Activated naive CD4-positive, alpha-beta T cell treated with anti-CD3 and anti-CD28 coated beads for 36 hours (primary cell): ENCODE results near the gene RPRD2. TPM values are rescaled to one million over a fixed set of nuclear protein-coding genes. Genes with fewer than 3 reads are reported as not detected.
"Not testable (repeated sequence)": the region's sequence is repeated elsewhere in the genome, so short reads cannot be mapped to it uniquely, and the experiment has no call there.

Experiments used
- CTCF ChIA-PET: fragments of 350-600 bp; sonication (Branson Sonifier 250); formaldehyde crosslinking; loops from one replicate; lab custom pipeline; 2021; ENCODE audit warnings: antibody characterized with exemption; lab: Charles Lee
- DNase-seq: peaks from one replicate; pipeline ENCODE4 v3.0.0-alpha.2; 2020
- H3K27ac Mint-ChIP-seq: one replicate; pipeline ENCODE4 v1.8.0; 2021; ENCODE audit warnings: mild to moderate bottlenecking, mixed read lengths
- H3K27me3 Mint-ChIP-seq: one replicate; pipeline ENCODE4 v1.8.0; 2021; ENCODE audit warnings: low read depth, mixed read lengths
- H3K36me3 Mint-ChIP-seq: one replicate; pipeline ENCODE4 v1.8.0; 2021; ENCODE audit warnings: low read depth, mixed read lengths
- H3K4me1 Mint-ChIP-seq: one replicate; pipeline ENCODE4 v1.8.0; 2021; ENCODE audit warnings: low read depth, mixed read lengths
- H3K4me3 Mint-ChIP-seq: one replicate; pipeline ENCODE4 v1.8.0; 2021; ENCODE audit warnings: mild to moderate bottlenecking, moderate library complexity, mixed read lengths
- H3K9me3 Mint-ChIP-seq: one replicate; pipeline ENCODE4 v1.8.0; 2021; ENCODE audit warnings: mixed read lengths
- intact Hi-C: fragments of 100-400 bp; cut with micrococcal nuclease; formaldehyde crosslinking; loops from one replicate; pipeline ENCODE4 v1.15.1; 2023
- total RNA-seq, 2 experiments: library from RNA; stranded (reverse); gene quantifications; one replicate each; pipeline ENCODE4 v1.2.3, GENCODE V29; 2021

Gene RPRD2
- 10 to 100 TPM; 20.9 to 22.9 TPM for total RNA-seq

DNA sequence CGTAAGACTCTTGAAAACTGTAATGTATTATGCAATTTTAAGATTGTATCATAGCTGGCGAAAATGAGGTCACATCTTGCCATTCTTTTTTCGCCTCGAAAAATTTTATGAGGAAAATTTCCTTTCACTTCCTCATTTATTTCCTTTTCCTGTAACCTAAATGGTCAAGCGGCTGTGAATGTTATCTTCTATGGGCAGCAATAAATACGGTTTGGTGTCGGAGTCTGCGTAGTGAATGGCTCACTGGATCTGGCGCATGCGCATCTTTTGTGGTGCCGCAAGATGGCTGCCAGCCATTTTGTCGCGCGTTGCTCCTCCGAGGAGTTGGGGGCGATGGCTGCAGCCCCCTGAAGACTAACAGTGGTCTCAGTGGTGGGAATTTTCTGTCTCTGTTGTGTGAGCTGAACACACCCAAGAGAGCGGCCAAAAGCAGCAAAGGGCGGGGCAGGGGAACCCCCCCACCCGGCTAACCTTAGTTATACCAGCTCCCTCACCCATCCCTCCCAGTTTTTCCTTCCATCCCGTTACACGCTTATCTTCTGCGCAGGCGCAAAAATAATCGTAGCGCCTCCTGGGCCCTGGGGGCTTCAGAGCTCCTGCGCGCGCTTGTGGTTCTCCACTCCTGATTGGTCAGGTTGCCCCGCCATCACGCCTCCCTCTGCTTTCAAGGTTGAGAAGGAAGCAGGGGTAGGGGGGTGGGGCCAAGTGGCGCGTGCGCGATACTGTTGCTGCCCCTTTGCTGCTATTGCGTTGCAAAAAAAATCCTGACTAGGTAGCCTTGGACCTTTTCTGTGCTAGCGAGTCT is at the start of gene RPRD2:
Gene RPRD2 (plus strand): TSS at position 722 of the 805 bp plus-strand sequence. CDS start 568 bp downstream, outside the sequence.
- CTCF ChIA-PET = interaction anchor here (0.8 to 1.1 kb wide), 3 partner anchors 11 to 100 kb away, joined by 3 to 4 read pairs (median 3); no protein-coding TSS in a partner anchor
- H3K4me1 Mint-ChIP-seq = peaks cover 17% of the 10 kb centered on the region
- peak within 1 kb of the TSS; percentile 98 for H3K27ac Mint-ChIP-seq
- intact Hi-C loops = loop anchor here (1.0 to 10.0 kb wide), 10 partner anchors 42 to 641 kb away; partner anchors contain the start of genes ANP32E, APH1A, CERS2 and ENSA
- H3K4me3 Mint-ChIP-seq = peak within 1 kb of the TSS; percentile 89
- H3K9me3 Mint-ChIP-seq = no peaks in the 10 kb centered on the region
- DNase-seq = peak; percentile 100
- H3K27me3 Mint-ChIP-seq = no peaks in the 10 kb centered on the region
- peaks cover 20% of the 10 kb centered on the region for H3K36me3 Mint-ChIP-seq

DNA sequence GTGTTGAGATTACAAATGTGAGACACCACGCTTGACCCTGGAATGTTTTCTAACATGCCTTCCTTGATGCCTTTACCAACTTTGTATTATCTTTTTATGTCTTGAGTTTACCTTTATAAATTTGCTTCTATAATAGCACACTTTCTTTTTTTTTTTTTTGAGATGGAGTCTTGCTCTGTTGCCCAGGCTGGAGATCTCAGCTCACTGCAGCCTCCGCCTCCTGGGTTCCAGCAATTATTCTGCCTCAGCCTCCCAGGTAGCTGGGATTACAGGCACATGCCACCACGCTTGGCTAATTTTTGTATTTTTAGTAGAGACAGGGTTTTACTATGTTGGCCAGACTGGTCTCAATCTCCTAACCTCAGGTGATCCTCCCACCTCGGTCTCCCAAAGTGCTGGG is 49.3 kb upstream of the RPRD2 start:
- CTCF ChIA-PET = interaction anchor here (0.6 kb wide), 1 partner anchor 33 kb away, joined by 3 read pairs; no protein-coding TSS in a partner anchor
- H3K4me3 Mint-ChIP-seq, H3K27ac Mint-ChIP-seq, H3K9me3 Mint-ChIP-seq, DNase-seq, H3K27me3 Mint-ChIP-seq, intact Hi-C loops, H3K4me1 Mint-ChIP-seq, H3K36me3 Mint-ChIP-seq: not testable (repeated sequence)

DNA sequence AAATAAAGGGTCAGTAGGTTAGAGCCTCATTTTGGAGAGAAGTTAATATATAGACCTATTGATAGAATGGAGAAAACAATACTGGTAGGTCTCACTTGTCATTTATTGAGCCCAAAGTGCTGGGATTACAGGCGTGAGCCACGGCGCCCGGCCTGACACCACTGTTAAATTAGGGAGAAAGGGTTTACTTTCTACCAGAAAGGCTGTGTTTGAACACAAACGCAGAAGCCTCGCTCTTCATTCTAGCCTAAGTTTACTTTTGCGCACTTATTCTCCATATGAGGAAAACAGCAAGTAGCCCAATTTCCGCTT is 43.3 kb upstream of the RPRD2 start:
- CTCF ChIA-PET = no interaction called here
- peak overlapping the region; percentile 99 for H3K27ac Mint-ChIP-seq
- DNase-seq = no peak
- intact Hi-C loops = no loop called here
- peaks cover 17% of the 10 kb centered on the region for H3K36me3 Mint-ChIP-seq
- no peaks in the 10 kb centered on the region for H3K27me3 Mint-ChIP-seq
- H3K4me1 Mint-ChIP-seq = peaks cover 30% of the 10 kb centered on the region
- no peaks in the 10 kb centered on the region for H3K9me3 Mint-ChIP-seq
- H3K4me3 Mint-ChIP-seq = peak overlapping the region; percentile 99

DNA sequence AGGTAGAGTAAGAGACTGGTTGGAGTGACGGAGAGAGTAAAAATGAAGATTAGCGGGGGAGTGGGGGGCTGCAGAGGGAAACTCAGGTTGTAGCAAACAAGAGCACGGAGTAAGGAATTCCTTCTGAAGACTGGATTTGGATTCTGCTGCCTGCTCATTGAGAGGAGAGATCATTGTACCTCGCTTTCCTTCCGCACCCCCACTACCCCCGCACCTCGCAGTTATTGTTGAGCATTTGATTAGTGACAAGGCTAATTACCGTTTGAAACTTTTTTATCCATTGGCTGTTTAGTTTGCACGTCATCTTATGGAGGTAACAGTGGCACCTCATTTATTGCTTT is 42.2 kb upstream of the RPRD2 start:
- Mint-ChIP-seq H3K27me3 (no peaks in the 10 kb centered on the region), H3K27ac (peak overlapping the region; percentile 99), H3K9me3 (no peaks in the 10 kb centered on the region), H3K36me3 (peaks cover 26% of the 10 kb centered on the region), H3K4me1 (peaks cover 36% of the 10 kb centered on the region), H3K4me3 (peak overlapping the region; percentile 99)
- CTCF ChIA-PET = no interaction called here
- no peak for DNase-seq
- intact Hi-C loops = loop anchor here (1.0 kb wide), 5 partner anchors 42 to 376 kb away; partner anchors contain the start of genes ANP32E, APH1A, GOLPH3L and TARS2

DNA sequence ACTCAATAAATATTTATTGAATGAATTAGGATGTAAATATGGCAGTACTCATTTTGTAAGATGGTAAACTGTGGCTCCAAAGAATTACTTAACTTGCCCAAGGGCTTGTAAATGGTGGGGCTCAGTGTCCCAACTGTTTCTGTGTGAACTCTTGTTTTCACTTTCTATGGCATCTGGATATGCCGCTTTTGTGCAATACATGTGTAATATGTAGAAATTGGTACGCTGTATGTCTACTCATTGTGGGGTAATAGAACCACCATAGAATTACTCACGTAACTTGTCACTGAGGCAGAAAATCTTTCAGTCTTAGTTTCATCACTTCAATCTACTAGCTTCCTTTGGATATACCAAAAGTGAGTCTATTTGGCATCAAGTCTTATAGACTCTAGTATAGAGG is 41.6 kb upstream of the RPRD2 start:
- Mint-ChIP-seq H3K27me3 (no peaks in the 10 kb centered on the region), H3K36me3 (peaks cover 29% of the 10 kb centered on the region), H3K4me1 (peaks cover 37% of the 10 kb centered on the region), H3K9me3 (no peaks in the 10 kb centered on the region), H3K4me3 (peak overlapping the region; percentile 99), H3K27ac (peak overlapping the region; percentile 99)
- CTCF ChIA-PET = interaction anchor here (0.6 to 0.8 kb wide), 2 partner anchors 27 to 53 kb away, joined by 3 to 6 read pairs; no protein-coding TSS in a partner anchor
- intact Hi-C loops = no loop called here
- DNase-seq = peak; percentile 29

DNA sequence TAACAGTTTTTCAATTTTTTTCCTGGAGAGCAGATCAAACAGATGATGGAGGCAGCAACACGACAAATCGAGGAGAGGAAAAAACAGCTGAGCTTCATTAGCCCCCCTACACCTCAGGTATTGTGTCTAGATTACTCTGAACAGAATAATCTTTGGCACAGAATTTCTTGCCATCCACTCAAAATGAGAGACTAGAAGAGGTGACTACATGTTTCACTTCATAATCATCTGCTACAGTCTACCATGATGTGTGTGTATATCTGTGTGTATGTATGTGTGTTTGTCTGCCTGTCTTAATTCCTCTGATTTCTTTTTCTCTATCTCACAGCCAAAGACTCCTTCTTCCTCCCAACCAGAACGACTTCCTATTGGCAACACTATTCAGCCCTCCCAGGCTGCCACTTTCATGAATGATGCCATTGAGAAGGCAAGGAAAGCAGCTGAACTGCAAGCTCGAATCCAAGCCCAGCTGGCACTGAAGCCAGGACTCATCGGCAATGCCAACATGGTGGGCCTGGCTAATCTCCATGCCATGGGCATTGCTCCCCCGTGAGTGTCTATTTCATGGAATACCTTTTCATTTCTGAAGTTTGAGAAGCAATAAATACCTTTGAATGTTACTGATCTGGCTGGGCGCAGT is 31.2 kb upstream of the RPRD2 start:
- no peaks in the 10 kb centered on the region for H3K27me3 Mint-ChIP-seq
- H3K4me1 Mint-ChIP-seq = peaks cover 5% of the 10 kb centered on the region
- CTCF ChIA-PET = no interaction called here
- no peaks in the 10 kb centered on the region for H3K9me3 Mint-ChIP-seq
- no peak overlapping the region for H3K27ac Mint-ChIP-seq
- H3K36me3 Mint-ChIP-seq = peaks cover 42% of the 10 kb centered on the region
- DNase-seq = no peak
- intact Hi-C loops = no loop called here
- H3K4me3 Mint-ChIP-seq = no peak overlapping the region

DNA sequence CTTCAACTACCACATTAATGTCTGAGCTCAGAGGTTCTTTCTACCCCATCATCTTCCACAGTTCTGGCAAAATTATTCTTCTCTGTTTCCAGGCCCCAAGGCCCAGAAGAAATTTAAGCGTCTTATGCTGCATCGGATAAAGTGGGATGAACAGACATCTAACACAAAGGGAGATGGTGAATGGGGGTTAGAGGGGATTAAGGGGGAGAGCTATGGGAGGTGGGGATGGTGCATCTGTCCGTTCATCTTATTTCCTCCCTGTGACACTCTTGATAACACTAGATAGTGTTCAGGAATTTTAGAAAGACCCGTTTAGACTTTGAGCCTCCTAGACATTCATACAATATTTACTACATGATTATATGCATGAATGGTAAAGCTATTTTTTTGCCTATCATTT is 17.6 kb upstream of the RPRD2 start:
- Mint-ChIP-seq H3K36me3 (peaks cover 26% of the 10 kb centered on the region), H3K27ac (no peak overlapping the region), H3K27me3 (no peaks in the 10 kb centered on the region), H3K9me3 (no peaks in the 10 kb centered on the region), H3K4me1 (no peaks in the 10 kb centered on the region), H3K4me3 (no peak overlapping the region)
- no peak for DNase-seq
- intact Hi-C loops = no loop called here
- CTCF ChIA-PET = no interaction called here

DNA sequence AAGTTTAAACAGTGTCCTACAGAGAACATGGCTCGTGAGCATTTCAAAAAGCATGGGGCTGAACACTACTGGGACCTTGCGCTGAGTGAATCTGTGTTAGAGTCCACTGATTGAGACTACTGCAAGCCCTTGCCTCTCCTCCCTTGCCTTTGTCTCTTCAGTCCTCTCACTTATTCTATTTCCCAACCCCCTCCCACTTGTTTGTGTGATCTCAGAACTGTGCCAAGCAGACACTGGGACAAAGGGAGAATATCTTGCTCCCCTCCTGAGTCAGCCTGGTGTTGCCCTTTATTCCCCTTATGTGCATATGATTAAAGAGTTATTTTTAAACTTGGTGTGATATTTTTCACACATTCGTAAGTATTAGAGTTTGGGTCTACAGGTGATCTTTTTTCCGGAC is 11.1 kb upstream of the RPRD2 start:
- Mint-ChIP-seq H3K9me3 (no peaks in the 10 kb centered on the region), H3K27ac (no peak overlapping the region), H3K4me3 (no peak overlapping the region), H3K36me3 (peaks cover 32% of the 10 kb centered on the region), H3K4me1 (no peaks in the 10 kb centered on the region), H3K27me3 (no peaks in the 10 kb centered on the region)
- no peak for DNase-seq
- CTCF ChIA-PET = no interaction called here
- intact Hi-C loops = no loop called here

DNA sequence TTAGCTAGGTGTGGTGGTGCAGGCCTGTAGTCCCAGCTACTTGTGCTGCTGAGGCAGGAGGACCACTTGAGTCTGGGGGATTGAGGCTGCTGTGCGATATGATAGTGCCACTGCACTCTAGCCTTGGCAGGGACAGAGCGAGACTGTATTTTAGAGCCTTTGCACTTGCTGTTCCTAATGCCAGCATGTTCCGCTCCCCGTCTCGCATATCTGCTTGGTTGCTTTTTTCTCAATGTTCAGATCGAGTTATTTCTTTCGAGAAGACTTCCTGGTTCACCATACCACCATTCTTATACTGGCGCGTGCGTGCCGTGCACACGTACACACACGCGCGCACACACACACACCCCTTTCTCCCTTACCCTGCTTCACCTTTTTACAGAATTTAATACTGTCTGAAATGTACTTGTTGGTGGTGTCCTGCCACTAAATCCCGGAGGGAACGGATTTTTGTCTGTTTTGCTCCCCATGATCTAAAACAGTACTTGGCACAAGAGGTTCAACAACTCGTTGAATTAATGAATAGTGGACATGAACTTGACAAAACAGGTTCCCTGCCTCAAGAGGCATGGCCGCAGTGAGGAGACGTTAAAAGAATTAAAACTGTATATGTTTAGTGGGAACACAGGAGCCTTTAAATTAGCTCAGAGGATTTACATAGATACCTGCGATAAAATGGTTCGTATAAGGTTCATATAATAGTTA is 1.1 kb upstream of the RPRD2 start:
- H3K4me1 Mint-ChIP-seq = peaks cover 16% of the 10 kb centered on the region
- DNase-seq = no peak
- peak overlapping the region; percentile 89 for H3K4me3 Mint-ChIP-seq
- H3K9me3 Mint-ChIP-seq = no peaks in the 10 kb centered on the region
- peaks cover 19% of the 10 kb centered on the region for H3K36me3 Mint-ChIP-seq
- CTCF ChIA-PET = interaction anchor here (1.0 kb wide), 1 partner anchor 37 kb away, joined by 3 read pairs; no protein-coding TSS in a partner anchor
- no peaks in the 10 kb centered on the region for H3K27me3 Mint-ChIP-seq
- H3K27ac Mint-ChIP-seq = peak overlapping the region; percentile 98
- intact Hi-C loops = loop anchor here (1.0 to 10.0 kb wide), 7 partner anchors 42 to 642 kb away; partner anchors contain the start of genes ANP32E, CERS2, GOLPH3L and MINDY1

DNA sequence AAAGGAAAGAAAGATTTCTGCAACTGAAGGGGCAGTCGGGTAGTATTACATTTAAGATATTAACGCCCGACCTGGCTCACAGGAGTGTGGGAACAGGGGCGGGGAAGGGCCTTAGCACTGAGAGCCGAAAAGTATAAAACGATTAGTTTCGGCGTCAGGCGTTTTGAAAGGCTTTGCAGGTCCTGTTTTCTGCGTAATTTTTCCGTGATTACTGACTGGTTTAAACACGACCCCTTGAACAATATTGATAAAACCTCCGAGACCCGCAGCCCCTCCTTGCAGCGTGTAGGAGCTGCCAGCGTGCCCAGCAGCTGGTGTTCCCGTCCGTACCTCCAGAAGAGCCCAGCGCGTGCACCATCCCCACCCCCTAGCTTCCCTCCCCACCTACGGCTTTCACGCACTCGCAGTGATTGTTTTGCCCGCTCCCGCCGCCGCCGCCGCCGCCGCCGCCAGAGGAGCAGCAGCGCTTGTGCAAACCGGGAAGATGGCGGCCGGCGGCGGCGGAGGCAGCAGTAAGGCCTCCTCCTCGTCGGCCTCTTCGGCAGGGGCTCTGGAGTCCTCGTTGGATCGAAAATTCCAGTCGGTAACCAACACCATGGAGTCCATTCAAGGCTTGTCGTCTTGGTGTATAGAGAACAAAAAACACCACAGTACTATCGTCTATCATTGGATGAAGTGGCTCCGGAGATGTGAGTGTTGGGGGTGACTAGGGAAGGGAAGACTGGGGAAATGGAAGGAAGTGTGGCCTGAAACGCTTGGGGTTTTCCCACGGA is 470 bp downstream of the RPRD2 start:
- Mint-ChIP-seq H3K9me3 (no peaks in the 10 kb centered on the region), H3K27me3 (no peaks in the 10 kb centered on the region), H3K36me3 (peaks cover 24% of the 10 kb centered on the region), H3K4me3 (peak overlapping the region; percentile 89), H3K4me1 (peaks cover 23% of the 10 kb centered on the region), H3K27ac (peak overlapping the region; percentile 98)
- CTCF ChIA-PET = interaction anchor here (0.8 to 1.1 kb wide), 2 partner anchors 10 to 99 kb away, joined by 3 to 4 read pairs; no protein-coding TSS in a partner anchor
- intact Hi-C loops = loop anchor here (1.0 to 10.0 kb wide), 10 partner anchors 80 to 693 kb away; partner anchors contain the start of genes APH1A, ARNT, CDC42SE1 and CERS2
- DNase-seq = peak; percentile 85

DNA sequence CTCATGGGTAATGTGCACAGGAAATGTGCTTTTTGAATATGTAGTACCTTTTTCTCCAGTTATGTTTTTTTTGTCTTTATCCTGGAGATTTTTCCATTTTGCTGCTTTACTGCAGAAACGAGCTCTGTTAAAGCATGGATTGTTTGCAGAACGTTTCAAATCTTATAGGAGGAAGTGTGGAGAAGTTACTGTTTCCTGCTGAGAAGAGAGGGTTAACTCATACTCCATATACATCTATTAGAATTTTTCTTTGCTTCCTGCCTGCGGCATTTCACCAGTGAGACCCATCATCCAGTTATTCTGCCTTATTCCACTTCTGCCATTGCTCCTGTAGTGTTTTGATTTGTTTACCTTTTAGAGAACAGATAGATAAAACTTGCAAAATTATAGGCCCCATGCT is 2.0 kb downstream of the RPRD2 start:
- Mint-ChIP-seq H3K4me1 (peaks cover 32% of the 10 kb centered on the region), H3K4me3 (peak overlapping the region; percentile 89), H3K36me3 (peaks cover 24% of the 10 kb centered on the region), H3K27ac (peak overlapping the region; percentile 98), H3K27me3 (no peaks in the 10 kb centered on the region), H3K9me3 (no peaks in the 10 kb centered on the region)
- DNase-seq = no peak
- CTCF ChIA-PET = interaction anchor here (0.6 kb wide), 1 partner anchor 817 kb away, joined by 3 read pairs; no protein-coding TSS in a partner anchor
- intact Hi-C loops = loop anchor here (1.0 to 10.0 kb wide), 8 partner anchors 64 to 691 kb away; partner anchors contain the start of genes ARNT, CDC42SE1, CERS2 and ENSA
